ENCODE measurements around the gene SLC6A2.

SLC6A2 gene

DNA sequence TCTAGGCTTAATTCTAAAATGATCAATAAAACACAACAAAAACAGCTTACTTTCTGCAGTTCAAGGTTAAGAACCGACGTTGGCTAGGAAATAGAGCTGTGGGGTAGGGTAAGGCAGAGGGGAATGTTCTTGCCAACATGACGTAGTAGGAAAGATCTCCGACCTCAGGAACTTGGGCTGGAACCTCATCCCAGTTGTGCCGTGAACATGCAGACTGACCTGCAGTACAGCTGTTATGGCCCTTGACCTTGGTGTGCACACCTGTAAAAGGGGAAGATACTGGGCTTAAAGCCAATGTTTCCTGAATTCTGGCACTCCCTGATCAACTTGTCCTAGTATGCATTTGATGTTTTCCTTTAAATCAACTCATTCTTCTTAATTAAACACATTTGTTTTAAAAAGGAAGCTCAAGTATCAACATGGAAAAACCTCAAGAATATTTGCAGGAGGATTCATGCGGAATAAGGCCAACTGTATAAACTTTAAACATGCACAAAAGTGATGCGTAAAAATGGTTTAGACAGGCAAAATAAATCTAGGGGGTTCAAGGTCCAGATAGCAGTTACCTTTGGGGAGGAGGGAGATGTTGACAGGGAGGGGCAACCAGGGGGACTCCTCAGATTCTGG lies 14.2 kb upstream of the SLC6A2 start (continued):
- TF ChIP-seq, protein P1, sequence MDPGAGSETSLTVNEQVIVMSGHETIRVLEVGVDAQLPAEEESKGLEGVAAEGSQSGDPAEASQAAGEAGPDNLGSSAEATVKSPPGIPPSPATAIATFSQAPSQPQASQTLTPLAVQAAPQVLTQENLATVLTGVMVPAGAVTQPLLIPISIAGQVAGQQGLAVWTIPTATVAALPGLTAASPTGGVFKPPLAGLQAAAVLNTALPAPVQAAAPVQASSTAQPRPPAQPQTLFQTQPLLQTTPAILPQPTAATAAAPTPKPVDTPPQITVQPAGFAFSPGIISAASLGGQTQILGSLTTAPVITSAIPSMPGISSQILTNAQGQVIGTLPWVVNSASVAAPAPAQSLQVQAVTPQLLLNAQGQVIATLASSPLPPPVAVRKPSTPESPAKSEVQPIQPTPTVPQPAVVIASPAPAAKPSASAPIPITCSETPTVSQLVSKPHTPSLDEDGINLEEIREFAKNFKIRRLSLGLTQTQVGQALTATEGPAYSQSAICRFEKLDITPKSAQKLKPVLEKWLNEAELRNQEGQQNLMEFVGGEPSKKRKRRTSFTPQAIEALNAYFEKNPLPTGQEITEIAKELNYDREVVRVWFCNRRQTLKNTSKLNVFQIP (CRISPR knock-in tag; IDR thresholded peaks at IDR 0.05; ENCODE audit: borderline replicate concordance, low read depth), result no peak
- TF ChIP-seq ZNF565 (CRISPR knock-in tag; conservative IDR thresholded peaks at IDR 0.05; ENCODE audit: low read depth), result no peak
- no peak for TF ChIP-seq ZFP30 (CRISPR knock-in tag; IDR thresholded peaks at IDR 0.05)

DNA sequence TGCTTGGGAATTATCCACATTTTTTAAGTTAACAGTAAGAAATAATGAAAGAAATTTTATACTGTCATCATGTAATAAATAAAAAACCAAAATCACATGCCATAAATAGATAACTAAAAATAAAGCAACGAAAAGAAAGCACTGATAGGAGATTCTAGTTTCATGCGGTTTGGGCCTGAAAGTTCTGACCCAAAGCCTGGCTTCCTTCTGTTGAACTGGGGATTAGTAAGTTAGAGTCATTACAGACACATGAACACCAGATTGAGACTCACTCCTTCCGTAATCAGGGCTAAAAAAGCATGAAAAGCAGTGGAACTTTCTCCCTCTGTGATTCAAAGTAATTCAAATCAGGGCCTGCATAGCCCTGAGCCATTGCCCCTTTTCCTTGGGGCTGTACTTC lies 13.2 kb upstream of the SLC6A2 start:
- TF ChIP-seq SNAI2 (CRISPR knock-in tag; IDR thresholded peaks at IDR 0.05) (no peak), OSR1 (CRISPR knock-in tag; IDR thresholded peaks at IDR 0.05) (no peak), GLIS3 (CRISPR knock-in tag; IDR thresholded peaks at IDR 0.05) (no peak), PPARA (CRISPR knock-in tag; IDR thresholded peaks at IDR 0.05; ENCODE audit: borderline replicate concordance) (no peak), ZNF70 (CRISPR knock-in tag; IDR thresholded peaks at IDR 0.05) (no peak), TOX (CRISPR knock-in tag; IDR thresholded peaks at IDR 0.05; ENCODE audit: borderline replicate concordance) (no peak), TCF4 (CRISPR knock-in tag; IDR thresholded peaks at IDR 0.05; ENCODE audit: borderline replicate concordance) (no peak)
- no peak for ATAC-seq

DNA sequence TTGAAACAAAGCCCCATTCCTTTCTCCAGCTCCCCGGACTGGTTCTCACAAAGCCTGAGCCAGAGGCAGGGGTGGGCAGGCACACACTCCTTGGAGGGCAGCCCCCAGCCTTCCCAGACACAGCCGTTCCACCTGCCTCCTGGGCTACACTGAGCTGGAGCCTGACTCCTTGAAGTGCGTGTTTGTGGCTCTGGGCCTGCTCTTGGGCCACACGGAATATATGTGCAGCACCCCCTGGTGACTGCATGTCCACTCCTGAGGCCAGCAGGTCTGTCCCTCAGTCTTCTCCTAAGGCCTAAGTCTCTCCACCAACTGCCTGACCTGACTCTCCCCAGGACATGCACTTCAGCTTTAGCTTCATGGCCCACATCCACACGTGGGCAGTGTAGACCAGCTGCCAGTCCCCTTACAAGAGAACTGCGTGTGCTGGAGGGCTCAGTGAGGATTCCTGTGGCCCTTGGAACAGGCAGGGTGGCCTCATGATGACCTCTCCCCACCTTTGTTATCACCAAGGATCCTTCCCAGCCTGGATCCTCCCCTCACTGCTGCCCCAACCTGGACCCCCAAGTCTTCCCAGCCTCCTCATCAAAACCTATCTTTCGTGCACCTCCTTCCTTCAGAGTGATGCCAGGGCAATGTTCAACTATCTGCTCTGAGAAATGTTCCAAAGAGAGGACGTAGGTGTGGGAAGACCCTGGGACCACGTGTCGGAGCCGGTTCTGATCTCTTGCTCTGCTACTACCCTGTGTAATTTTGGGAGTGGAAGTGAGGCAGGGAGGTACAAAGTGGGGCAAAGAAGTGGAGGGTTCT lies 12.4 kb upstream of the SLC6A2 start:
- TF ChIP-seq ZFP30 (CRISPR knock-in tag; IDR thresholded peaks at IDR 0.05) (no peak), ZNF565 (CRISPR knock-in tag; conservative IDR thresholded peaks at IDR 0.05; ENCODE audit: low read depth) (no peak), PPARA (CRISPR knock-in tag; IDR thresholded peaks at IDR 0.05; ENCODE audit: borderline replicate concordance) (no peak), OSR1 (CRISPR knock-in tag; IDR thresholded peaks at IDR 0.05) (no peak), ZFP3 (CRISPR knock-in tag; IDR thresholded peaks at IDR 0.05) (no peak), RARB (CRISPR knock-in tag; IDR thresholded peaks at IDR 0.05) (no peak), GLIS3 (CRISPR knock-in tag; IDR thresholded peaks at IDR 0.05) (no peak), TCF4 (CRISPR knock-in tag; IDR thresholded peaks at IDR 0.05; ENCODE audit: borderline replicate concordance) (no peak), CSDC2 (CRISPR knock-in tag; IDR thresholded peaks at IDR 0.05) (no peak), ESRRG (CRISPR knock-in tag; IDR thresholded peaks at IDR 0.05) (no peak), ZC3H10 (CRISPR knock-in tag; IDR thresholded peaks at IDR 0.05) (no peak), ARNTL (CRISPR knock-in tag; IDR thresholded peaks at IDR 0.05; ENCODE audit: borderline replicate concordance, low read depth) (no peak), ZNF8 (CRISPR knock-in tag; IDR thresholded peaks at IDR 0.05) (no peak), ZNF70 (CRISPR knock-in tag; IDR thresholded peaks at IDR 0.05) (no peak)
- TF ChIP-seq, protein P2, sequence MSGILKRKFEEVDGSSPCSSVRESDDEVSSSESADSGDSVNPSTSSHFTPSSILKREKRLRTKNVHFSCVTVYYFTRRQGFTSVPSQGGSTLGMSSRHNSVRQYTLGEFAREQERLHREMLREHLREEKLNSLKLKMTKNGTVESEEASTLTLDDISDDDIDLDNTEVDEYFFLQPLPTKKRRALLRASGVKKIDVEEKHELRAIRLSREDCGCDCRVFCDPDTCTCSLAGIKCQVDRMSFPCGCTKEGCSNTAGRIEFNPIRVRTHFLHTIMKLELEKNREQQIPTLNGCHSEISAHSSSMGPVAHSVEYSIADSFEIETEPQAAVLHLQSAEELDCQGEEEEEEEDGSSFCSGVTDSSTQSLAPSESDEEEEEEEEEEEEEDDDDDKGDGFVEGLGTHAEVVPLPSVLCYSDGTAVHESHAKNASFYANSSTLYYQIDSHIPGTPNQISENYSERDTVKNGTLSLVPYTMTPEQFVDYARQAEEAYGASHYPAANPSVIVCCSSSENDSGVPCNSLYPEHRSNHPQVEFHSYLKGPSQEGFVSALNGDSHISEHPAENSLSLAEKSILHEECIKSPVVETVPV (CRISPR knock-in tag; IDR thresholded peaks at IDR 0.05), result no peak
- TF ChIP-seq, protein P3, sequence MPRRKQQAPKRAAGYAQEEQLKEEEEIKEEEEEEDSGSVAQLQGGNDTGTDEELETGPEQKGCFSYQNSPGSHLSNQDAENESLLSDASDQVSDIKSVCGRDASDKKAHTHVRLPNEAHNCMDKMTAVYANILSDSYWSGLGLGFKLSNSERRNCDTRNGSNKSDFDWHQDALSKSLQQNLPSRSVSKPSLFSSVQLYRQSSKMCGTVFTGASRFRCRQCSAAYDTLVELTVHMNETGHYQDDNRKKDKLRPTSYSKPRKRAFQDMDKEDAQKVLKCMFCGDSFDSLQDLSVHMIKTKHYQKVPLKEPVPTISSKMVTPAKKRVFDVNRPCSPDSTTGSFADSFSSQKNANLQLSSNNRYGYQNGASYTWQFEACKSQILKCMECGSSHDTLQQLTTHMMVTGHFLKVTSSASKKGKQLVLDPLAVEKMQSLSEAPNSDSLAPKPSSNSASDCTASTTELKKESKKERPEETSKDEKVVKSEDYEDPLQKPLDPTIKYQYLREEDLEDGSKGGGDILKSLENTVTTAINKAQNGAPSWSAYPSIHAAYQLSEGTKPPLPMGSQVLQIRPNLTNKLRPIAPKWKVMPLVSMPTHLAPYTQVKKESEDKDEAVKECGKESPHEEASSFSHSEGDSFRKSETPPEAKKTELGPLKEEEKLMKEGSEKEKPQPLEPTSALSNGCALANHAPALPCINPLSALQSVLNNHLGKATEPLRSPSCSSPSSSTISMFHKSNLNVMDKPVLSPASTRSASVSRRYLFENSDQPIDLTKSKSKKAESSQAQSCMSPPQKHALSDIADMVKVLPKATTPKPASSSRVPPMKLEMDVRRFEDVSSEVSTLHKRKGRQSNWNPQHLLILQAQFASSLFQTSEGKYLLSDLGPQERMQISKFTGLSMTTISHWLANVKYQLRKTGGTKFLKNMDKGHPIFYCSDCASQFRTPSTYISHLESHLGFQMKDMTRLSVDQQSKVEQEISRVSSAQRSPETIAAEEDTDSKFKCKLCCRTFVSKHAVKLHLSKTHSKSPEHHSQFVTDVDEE (CRISPR knock-in tag; IDR thresholded peaks at IDR 0.05), result no peak
- TF ChIP-seq, protein P4, sequence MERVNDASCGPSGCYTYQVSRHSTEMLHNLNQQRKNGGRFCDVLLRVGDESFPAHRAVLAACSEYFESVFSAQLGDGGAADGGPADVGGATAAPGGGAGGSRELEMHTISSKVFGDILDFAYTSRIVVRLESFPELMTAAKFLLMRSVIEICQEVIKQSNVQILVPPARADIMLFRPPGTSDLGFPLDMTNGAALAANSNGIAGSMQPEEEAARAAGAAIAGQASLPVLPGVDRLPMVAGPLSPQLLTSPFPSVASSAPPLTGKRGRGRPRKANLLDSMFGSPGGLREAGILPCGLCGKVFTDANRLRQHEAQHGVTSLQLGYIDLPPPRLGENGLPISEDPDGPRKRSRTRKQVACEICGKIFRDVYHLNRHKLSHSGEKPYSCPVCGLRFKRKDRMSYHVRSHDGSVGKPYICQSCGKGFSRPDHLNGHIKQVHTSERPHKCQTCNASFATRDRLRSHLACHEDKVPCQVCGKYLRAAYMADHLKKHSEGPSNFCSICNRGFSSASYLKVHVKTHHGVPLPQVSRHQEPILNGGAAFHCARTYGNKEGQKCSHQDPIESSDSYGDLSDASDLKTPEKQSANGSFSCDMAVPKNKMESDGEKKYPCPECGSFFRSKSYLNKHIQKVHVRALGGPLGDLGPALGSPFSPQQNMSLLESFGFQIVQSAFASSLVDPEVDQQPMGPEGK (CRISPR knock-in tag; IDR thresholded peaks at IDR 0.05; ENCODE audit: borderline replicate concordance), result no peak
- TF ChIP-seq, protein P5, sequence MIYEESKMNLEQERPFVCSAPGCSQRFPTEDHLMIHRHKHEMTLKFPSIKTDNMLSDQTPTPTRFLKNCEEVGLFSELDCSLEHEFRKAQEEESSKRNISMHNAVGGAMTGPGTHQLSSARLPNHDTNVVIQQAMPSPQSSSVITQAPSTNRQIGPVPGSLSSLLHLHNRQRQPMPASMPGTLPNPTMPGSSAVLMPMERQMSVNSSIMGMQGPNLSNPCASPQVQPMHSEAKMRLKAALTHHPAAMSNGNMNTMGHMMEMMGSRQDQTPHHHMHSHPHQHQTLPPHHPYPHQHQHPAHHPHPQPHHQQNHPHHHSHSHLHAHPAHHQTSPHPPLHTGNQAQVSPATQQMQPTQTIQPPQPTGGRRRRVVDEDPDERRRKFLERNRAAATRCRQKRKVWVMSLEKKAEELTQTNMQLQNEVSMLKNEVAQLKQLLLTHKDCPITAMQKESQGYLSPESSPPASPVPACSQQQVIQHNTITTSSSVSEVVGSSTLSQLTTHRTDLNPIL (CRISPR knock-in tag; IDR thresholded peaks at IDR 0.05; ENCODE audit: low read depth), result no peak
- TF ChIP-seq, protein P1 (CRISPR knock-in tag; IDR thresholded peaks at IDR 0.05; ENCODE audit: borderline replicate concordance, low read depth), result no peak

More for the DNA sequence above, 12.4 kb upstream of the SLC6A2 start:
- peak; percentile 82 for ATAC-seq

All from SK-N-SH treated with all-trans-retinoic acid at 6 μM for 48 hours (cell line).